Ovary (tissue), 9 donors: Measurements from ENCODE around the gene SHROOM3. TPM values are rescaled to one million over a fixed set of nuclear protein-coding genes. Genes with fewer than 3 reads are reported as not detected.

Experiments used
- DNase-seq, 5 donors: peaks; one replicate each; pipeline ENCODE4 v3.0.0-alpha.2; 2019 to 2020
- H3K27ac ChIP-seq, 2 donors: fragments of 200-600 bp; one replicate each; pipeline versions ENCODE4 v1.5.1 to v1.8.0; 2019 to 2022
- H3K27me3 ChIP-seq: fragments of 200-600 bp; one replicate; pipeline ENCODE4 v1.8.0; 2022
- H3K36me3 ChIP-seq: fragments of 200-600 bp; sonication (generic); one replicate; pipeline ENCODE4 v1.5.1; 2019
- H3K4me1 ChIP-seq: one replicate; pipeline ENCODE4 v1.8.1; 2013; ENCODE audit warnings: mild to moderate bottlenecking, moderate library complexity; ENCODE audit not compliant: insufficient read depth
- H3K4me3 ChIP-seq: fragments of 200-600 bp; sonication (generic); one replicate; pipeline ENCODE4 v1.5.1; 2017
- H3K9me3 ChIP-seq, 2 donors: fragments of 200-600 bp in 1 of 2; sonication (generic) in 1 of 2; one replicate each; pipeline versions ENCODE4 v1.5.1 to v1.8.1; 2013 to 2019; ENCODE audit warnings: mild to moderate bottlenecking in 1 of 2, moderate library complexity in 1 of 2
- EP300 ChIP-seq: sonication (generic); formaldehyde crosslinking; IDR thresholded peaks from one replicate; pipeline ENCODE4 v1.6.1; 2017; ENCODE audit warnings: antibody characterized with exemption
- POLR2A ChIP-seq: fragments of 450-650 bp; IDR thresholded peaks from one replicate; pipeline ENCODE4 v1.6.1; 2017; ENCODE audit warnings: antibody characterized with exemption, mild to moderate bottlenecking, moderate library complexity
- WGBS, 3 donors: extraction: QIAGEN DNeasy Blood & Tissue Kit in 1 of 3; methylation state at CpG; one replicate each; pipeline versions ENCODE4 v1.1.5 to v1.1.7; 2013 to 2017; 5-methylcytosine and 5-hydroxymethylcytosine counted together
- intact Hi-C, 4 donors: fragments of 100-400 bp; cut with DNase I; formaldehyde crosslinking; loops; one replicate each; pipeline versions ENCODE4 v1.11.0 to v1.15.1; 2022 to 2023
- polyA plus RNA-seq, 2 donors: library from polyadenylated mRNA; stranded (reverse); fragments of 200-250 nt in 1 of 2; fragments of 350-450 nt in 1 of 2; fragmentation: Illumina TruSeq in 1 of 2; extraction: RNeasy Lipid Tissue Mini Kit (QIAGEN cat#74804) in 1 of 2; gene quantifications; one replicate each; pipeline ENCODE4 v1.2.3, GENCODE V29; 2013 to 2014
- total RNA-seq, 7 donors: library from RNA; depleted of rRNA in 2 of 7; stranded (reverse); fragments of >200 nt in 2 of 7; fragmentation: NEBNext Ultra II Directional in 3 of 7; extraction: Animal tissue kit (Norgen Biotek cat#: 25700) in 3 of 7; gene quantifications; one replicate each; pipeline versions ENCODE4 v1.1.0 to v1.2.4, GENCODE V29; 2016 to 2023
- TF ChIP-seq, protein P1 (sequence below), 3 donors: fragments of 450-650 bp in 2 of 3; fragments of 200-600 bp in 1 of 3; IDR thresholded peaks; one replicate each; pipeline versions ENCODE4 v1.5.1 to v1.8.0; 2016 to 2022; ENCODE audit warnings: antibody characterized with exemption in 3 of 3, mild to moderate bottlenecking in 1 of 3
- donor health status: DM: no; HTN: no; CAD: no; lungs with moderate emphysema.
- donor health status: DM: no; HTN: no; CAD: no.
- donor health status: Bipolar disorder and iron deficiency.
- donor health status: DM: yes; HTN: yes; CAD: no.
- donor health status: DM: no; HTN: no; CAD: no.
- donor health status: DM: yes; HTN: yes; CAD: no.

SHROOM3 gene
- total and polyA plus RNA-seq, 9 donors = 0.80 to 70.1 (median 3.8) TPM

GRCh38 chr4:76683144-76683543, 248.1 kb downstream of the SHROOM3 start:
- no peaks in the 10 kb centered on the region for H3K9me3 ChIP-seq
- no peak overlapping the region for H3K27ac ChIP-seq
- no peak for DNase-seq
- no peaks in the 10 kb centered on the region for H3K36me3 ChIP-seq
- H3K4me3 ChIP-seq = no peak overlapping the region
- WGBS, 3 donors = 92 to 98% (median 93%) methylated on average over 3 of the region's 3 CpGs
- H3K27me3 ChIP-seq = no peaks in the 10 kb centered on the region
- no peak for TF ChIP-seq POLR2A
- TF ChIP-seq, protein P1, sequence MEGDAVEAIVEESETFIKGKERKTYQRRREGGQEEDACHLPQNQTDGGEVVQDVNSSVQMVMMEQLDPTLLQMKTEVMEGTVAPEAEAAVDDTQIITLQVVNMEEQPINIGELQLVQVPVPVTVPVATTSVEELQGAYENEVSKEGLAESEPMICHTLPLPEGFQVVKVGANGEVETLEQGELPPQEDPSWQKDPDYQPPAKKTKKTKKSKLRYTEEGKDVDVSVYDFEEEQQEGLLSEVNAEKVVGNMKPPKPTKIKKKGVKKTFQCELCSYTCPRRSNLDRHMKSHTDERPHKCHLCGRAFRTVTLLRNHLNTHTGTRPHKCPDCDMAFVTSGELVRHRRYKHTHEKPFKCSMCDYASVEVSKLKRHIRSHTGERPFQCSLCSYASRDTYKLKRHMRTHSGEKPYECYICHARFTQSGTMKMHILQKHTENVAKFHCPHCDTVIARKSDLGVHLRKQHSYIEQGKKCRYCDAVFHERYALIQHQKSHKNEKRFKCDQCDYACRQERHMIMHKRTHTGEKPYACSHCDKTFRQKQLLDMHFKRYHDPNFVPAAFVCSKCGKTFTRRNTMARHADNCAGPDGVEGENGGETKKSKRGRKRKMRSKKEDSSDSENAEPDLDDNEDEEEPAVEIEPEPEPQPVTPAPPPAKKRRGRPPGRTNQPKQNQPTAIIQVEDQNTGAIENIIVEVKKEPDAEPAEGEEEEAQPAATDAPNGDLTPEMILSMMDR (IDR thresholded peaks at IDR 0.05) = no peak
- no peak for TF ChIP-seq EP300
- no peaks in the 10 kb centered on the region for H3K4me1 ChIP-seq
- intact Hi-C loops = no loop called here

- TF ChIP-seq EP300 (no peak), POLR2A (no peak)
- TF ChIP-seq, protein P1 (IDR thresholded peaks at IDR 0.05) = no peak
- intact Hi-C loops = no loop called here
These were observed 252.9 kb downstream of the SHROOM3 start for GRCh38 chr4:76687746-76688448.

GRCh38 chr4:76688619-76689144, 253.7 kb downstream of the SHROOM3 start:
- no peak for DNase-seq
- no peaks in the 10 kb centered on the region for H3K27me3 ChIP-seq
- H3K27ac ChIP-seq = no peak overlapping the region
- intact Hi-C loops = no loop called here
- no peaks in the 10 kb centered on the region for H3K36me3 ChIP-seq
- H3K4me1 ChIP-seq = no peaks in the 10 kb centered on the region
- no peaks in the 10 kb centered on the region for H3K9me3 ChIP-seq
- peak overlapping the region; percentile 54 for H3K4me3 ChIP-seq
- TF ChIP-seq EP300 = no peak
- no peak for TF ChIP-seq POLR2A
- TF ChIP-seq, protein P1 (IDR thresholded peaks at IDR 0.05) = no peak
- WGBS, 3 donors = 15 to 21% (median 19%) methylated on average over 13 of the region's 13 CpGs

More at GRCh38 chr4:76687746-76688448, 252.9 kb downstream of the SHROOM3 start:
- H3K9me3 ChIP-seq = no peaks in the 10 kb centered on the region
- no peak overlapping the region for H3K27ac ChIP-seq
- no peaks in the 10 kb centered on the region for H3K4me1 ChIP-seq
- no peaks in the 10 kb centered on the region for H3K27me3 ChIP-seq
- DNase-seq = no peak
- H3K36me3 ChIP-seq = no peaks in the 10 kb centered on the region
- H3K4me3 ChIP-seq = no peak overlapping the region
- WGBS, 3 donors = 42 to 49% (median 46%) methylated on average over 5 of the region's 5 CpGs

DNA sequence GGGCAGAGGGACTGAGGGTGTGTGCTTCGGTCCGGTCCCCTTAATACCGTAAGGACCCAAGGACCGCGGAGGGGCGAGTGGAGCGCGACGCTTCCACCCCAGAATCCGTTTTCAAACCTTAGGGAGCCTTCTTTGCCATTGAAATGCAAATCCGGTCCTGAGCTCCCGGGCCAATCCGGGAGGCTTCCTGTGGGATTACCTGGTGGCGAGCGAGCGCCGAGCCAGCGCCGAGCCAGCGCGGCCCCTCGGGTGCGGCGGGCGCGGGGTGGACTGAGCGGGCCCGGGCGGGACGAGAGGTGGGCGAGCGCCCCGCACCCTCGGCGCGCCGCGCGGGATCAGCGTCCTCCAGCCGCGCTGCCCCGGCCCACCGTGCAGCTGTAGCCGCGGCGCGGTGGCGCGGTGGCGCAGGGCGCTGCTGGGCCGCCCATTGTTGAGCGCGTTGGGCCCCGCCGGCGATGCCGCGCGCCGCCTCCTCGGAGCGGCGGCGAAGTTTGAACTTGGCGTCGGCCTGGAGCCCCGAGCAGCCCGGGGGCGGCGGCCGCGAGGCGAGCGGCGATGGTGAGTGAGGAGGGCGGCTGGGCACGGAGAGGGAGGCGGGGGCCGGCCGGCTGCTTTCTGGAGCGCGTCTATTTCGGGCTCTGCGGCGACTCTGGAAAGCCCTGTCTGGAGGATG, 254.3 kb downstream of the SHROOM3 start:
- WGBS, 3 donors = 0 to 1% (median 1%) methylated on average over 29 to 87 of the region's 87 CpGs
- TF ChIP-seq, protein P1 (IDR thresholded peaks at IDR 0.05) = no peak
- TF ChIP-seq EP300 (no peak), POLR2A (no peak)
- no peaks in the 10 kb centered on the region for H3K9me3 ChIP-seq
- H3K27me3 ChIP-seq = no peaks in the 10 kb centered on the region
- peak; percentile 14 to 58 (median 45) for DNase-seq
- peak overlapping the region; percentile 54 for H3K4me3 ChIP-seq
- no peaks in the 10 kb centered on the region for H3K4me1 ChIP-seq
- H3K36me3 ChIP-seq = no peaks in the 10 kb centered on the region
- intact Hi-C loops = no loop called here
- no peak overlapping the region for H3K27ac ChIP-seq
